GM18909 (cell line): ENCODE data around the gene SPTY2D1.

Experiments used
- ATAC-seq: cut with Tn5 transposase; IDR thresholded peaks from one replicate; pipeline ENCODE4 v1.9.1; 2021; ENCODE audit warnings: mild to moderate bottlenecking; ENCODE audit not compliant: unreplicated experiment, poor library complexity

Gene SPTY2D1

DNA sequence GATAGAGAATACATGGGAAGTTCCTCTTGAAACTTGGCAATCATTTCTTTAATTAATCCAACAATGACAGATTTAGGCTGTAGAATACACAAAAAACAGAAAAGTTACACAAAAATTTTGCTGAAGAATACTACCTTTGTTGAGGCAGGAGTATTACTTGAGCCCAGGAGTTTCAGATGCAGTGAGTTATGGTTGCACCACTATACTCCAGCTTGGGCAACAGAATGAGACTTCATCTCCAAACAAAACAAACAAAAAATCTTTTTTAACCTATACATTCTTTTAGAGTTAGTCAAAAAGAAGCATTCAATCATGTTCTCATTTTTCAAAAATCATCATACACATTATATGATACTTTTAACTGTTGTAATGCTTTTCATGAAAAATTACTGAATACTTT, 67.7 kb downstream of the SPTY2D1 start:
- ATAC-seq: no peak

DNA sequence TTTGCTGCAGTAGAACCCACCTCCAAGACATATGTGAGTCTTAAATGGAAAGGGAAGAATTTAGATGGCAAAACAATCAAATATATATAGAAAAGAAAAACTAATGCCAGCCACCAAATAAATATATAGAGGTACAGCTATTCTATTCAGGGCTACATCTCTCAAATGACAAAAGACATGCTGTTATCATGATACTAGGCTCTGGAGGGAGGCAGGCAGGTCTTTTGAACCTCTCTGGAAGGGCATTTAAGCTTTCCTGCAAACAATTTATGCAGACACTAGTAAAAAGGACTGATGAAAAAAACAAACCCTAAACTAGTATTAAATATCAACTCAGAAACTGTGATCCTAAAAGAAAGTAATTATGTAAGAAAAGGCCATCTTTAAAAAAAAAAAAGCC, 70.0 kb downstream of the SPTY2D1 start:
- no peak for ATAC-seq

DNA sequence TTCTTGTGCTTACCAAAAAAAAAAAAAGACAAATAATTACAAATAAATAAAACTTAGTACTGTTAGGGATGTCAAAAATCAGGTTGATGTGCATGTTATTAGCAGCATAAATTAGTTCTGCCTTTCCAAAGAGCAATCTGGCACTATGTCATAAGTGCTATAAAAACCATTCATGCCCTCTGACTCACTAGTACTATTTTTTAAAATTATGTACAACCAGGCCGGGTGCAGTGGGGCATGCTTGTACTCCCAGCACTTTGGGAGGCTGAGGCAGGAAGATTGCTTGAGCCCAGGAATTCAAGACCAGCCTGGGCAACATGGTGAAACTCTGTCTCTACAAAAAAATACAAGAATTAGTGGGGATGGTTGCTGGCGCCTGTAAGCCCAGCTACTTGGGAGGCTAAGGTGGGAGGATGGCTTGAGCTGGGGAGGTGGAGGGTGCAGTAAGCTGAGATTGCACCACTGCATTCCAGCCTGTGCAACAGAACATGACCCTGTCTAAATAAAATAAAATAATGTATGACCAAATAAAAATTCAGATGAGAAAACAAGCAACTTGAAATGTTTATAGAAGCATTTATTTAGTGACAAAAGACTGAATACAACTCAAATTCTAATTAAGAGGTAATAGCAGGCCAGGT, 70.9 kb downstream of the SPTY2D1 start:
- ATAC-seq: no peak
